ENCODE results near the gene SAMD4A.

Gene SAMD4A

DNA sequence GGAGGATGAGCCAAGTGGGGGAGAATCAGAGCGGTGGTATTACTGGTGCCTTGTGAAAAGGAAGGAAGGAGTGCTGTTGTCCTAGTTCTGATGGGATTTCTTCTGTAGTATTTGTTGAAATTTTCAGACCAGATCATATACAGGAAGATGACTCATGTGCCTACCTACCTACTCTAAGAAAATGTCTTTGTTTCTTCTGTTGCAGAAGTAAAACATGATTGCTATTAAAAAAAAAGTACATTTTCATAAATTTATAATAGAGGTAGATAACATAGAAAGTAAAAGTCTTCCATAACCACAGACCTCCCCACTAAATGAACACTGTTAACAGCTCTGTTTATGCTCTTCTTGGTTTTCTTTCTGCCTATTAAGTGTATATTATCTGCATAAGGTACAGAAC is 26.9 kb downstream of the SAMD4A start:
- DNase-seq (ENCODE audit: low spot score) = no peak
- TF ChIP-seq, protein P1, sequence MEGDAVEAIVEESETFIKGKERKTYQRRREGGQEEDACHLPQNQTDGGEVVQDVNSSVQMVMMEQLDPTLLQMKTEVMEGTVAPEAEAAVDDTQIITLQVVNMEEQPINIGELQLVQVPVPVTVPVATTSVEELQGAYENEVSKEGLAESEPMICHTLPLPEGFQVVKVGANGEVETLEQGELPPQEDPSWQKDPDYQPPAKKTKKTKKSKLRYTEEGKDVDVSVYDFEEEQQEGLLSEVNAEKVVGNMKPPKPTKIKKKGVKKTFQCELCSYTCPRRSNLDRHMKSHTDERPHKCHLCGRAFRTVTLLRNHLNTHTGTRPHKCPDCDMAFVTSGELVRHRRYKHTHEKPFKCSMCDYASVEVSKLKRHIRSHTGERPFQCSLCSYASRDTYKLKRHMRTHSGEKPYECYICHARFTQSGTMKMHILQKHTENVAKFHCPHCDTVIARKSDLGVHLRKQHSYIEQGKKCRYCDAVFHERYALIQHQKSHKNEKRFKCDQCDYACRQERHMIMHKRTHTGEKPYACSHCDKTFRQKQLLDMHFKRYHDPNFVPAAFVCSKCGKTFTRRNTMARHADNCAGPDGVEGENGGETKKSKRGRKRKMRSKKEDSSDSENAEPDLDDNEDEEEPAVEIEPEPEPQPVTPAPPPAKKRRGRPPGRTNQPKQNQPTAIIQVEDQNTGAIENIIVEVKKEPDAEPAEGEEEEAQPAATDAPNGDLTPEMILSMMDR (IDR thresholded peaks at IDR 0.05; ENCODE audit: extremely low read depth, missing control alignments) = no peak

DNA sequence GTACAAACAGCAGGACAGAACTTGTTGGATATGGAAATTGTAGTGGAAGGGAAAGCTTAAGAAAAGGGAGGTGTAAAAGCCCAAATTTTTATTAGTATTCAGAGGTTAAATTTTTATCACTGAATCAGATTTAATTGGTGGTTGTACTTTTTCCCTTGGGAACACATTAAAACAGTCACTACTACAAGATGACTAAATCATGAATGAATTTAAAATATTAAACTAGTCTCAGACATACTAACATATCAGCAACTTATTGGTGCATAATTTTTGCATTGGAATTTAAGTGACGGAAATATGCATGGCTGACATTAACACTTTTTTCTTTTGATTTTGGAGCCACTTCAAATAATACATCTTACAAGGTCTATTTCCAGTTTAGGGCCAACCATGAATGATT is 27.6 kb downstream of the SAMD4A start:
- DNase-seq (ENCODE audit: low spot score) = no peak
- TF ChIP-seq, protein P1 (IDR thresholded peaks at IDR 0.05; ENCODE audit: extremely low read depth, missing control alignments) = no peak

DNA sequence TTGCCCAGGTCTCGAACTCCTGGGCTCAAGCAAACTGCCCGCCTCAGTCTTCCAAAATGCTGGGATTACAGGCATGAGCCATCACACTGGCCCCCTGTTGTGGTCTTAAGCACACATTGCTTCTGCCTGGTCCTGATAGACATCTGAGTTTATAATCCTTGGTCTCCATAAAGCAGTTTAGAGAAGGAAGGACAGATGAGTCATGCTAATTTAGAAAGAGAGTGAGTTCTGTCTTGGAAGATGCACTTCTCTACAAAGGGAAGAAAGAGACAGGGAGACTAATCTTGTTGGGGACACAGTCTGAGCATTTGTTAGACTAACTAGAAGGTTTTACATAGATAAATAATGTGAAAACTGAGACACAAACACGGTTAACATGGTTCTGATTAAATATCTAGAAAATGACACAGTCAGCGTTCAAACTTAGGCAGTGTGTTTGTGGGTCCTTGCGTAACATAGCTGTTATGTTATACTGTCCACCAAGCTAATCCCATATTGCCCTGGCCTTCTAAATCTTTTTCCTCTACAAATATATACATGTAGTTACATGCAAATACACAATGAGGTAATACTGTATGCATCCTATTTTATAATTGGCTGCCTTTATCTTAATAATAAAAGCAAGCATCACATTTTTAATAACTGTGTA is 31.0 kb downstream of the SAMD4A start:
- TF ChIP-seq, protein P1 (IDR thresholded peaks at IDR 0.05; ENCODE audit: extremely low read depth, missing control alignments) = no peak
- DNase-seq (ENCODE audit: low spot score) = no peak

DNA sequence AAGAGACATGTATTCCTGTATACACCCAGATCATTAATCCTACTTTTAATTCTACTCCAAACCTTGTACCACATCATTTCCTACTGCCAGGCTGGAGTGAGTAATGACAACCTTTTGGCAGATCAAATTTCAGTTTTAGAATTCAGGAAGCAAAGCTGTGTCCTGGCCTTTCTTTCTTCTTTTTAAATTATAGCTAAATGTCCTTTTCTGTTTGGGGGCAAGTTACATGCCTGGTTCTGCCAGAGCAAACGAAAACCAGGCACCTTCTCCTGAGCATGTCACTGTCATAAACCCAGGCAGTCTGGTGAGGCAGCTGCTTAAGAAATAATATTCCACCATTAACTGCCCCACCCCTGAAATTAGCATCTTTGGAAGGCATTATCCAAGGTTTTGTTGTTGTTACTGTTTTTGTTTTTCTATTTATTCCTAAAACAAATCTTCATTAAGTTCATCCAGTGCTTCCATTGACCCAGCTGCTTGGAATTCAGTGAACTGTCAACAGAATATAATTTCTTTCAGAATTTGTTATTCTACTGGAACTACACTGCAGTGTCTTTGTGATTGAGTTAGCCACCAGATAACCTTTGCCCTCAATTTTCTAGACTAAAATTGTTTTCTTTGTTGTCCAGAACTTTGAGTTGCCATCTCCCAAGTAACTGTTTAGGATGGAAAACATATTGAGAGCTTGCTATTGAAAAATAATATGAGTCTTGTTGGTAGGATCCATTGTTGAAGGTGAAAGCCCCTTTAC is 33.2 kb downstream of the SAMD4A start:
- TF ChIP-seq, protein P1 (IDR thresholded peaks at IDR 0.05; ENCODE audit: extremely low read depth, missing control alignments) = no peak
- no peak for DNase-seq (ENCODE audit: low spot score)

DNA sequence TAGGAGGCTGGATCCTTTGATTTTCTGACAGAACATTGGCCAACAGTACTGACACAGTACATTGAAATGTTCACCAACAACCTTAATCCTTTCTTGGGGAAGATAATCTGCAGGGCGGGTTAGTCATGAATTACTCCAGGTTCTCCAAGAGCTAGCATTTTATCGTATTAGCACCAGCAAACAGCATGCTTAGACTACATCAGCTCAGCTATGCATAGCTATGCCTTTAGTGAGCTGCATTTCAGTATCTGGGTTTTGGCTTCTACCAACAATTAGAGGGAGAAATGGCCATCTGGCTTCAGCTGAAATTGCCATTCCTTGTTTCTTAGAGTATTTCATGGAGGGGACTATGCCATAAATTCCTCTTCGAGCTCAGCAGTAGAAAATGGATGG is 33.8 kb downstream of the SAMD4A start:
- TF ChIP-seq, protein P1 (IDR thresholded peaks at IDR 0.05; ENCODE audit: extremely low read depth, missing control alignments) = no peak
- no peak for DNase-seq (ENCODE audit: low spot score)

DNA sequence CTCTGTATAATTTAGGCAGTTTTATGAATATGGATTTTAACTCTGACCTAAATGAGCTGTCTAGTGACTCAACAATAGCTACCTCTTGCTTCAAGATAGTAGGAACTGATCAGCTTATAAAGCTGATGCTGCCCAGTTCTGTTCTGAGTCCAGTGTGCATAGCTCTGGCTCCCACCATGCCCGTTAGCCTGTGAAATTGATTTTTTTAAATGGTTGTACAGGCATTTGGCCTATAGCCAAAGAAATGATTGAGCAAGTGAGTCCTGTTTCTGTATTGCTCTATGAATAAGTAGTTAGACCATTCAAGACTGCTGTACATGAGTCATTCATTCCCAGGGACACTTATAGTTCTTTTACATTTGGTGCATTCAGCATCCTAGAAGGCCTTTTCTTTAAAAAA is 36.4 kb downstream of the SAMD4A start:
- DNase-seq (ENCODE audit: low spot score) = no peak
- TF ChIP-seq, protein P1 (IDR thresholded peaks at IDR 0.05; ENCODE audit: extremely low read depth, missing control alignments) = no peak

DNA sequence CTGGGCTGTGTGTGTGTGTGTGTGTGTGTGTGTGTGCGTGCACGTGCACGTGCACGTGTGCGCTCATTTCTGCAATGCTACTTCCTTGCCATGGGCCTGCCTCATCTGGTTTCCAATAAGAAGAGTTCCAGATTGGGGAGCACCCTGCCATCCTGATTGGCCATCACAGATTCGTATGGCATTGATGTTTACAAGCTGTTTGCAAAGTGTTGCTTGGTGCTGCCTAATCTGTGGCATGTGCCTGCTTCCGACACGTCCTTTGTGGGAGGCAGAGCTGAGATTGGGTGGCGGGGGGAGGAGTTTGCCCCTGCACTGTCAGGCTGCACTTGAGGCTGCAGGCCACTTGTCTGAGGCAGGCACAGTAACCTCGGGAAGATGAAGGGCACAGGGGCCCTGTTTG is 39.2 kb downstream of the SAMD4A start:
- TF ChIP-seq, protein P1 (IDR thresholded peaks at IDR 0.05; ENCODE audit: extremely low read depth, missing control alignments) = no peak
- no peak for DNase-seq (ENCODE audit: low spot score)
